Hepatocyte (in vitro differentiated cells): Measurements from ENCODE around the gene DNAJB13. TPM values are rescaled to one million over a fixed set of nuclear protein-coding genes. Genes with fewer than 3 reads are reported as not detected.

Source experiments
- DNase-seq: peaks from one replicate; pipeline ENCODE4 v3.0.0-alpha.2; 2016; ENCODE audit warnings: low spot score
- H2AFZ ChIP-seq: fragments of 200-600 bp; sonication (generic); 2 replicates; pipeline ENCODE4 v1.6.0; 2016; ENCODE audit warnings: antibody characterized with exemption, mild to moderate bottlenecking
- H3K27ac ChIP-seq: fragments of 200-600 bp; sonication (generic); 2 replicates; pipeline ENCODE4 v1.5.1; 2016; ENCODE audit warnings: mild to moderate bottlenecking
- H3K27me3 ChIP-seq: fragments of 200-600 bp; sonication (generic); 2 replicates; pipeline ENCODE4 v1.6.1; 2016
- H3K36me3 ChIP-seq: fragments of 200-600 bp; sonication (generic); replicated peaks from 2 replicates; pipeline ENCODE4 v1.5.1; 2016; ENCODE audit warnings: low read depth; ENCODE audit not compliant: insufficient read depth
- H3K4me1 ChIP-seq: fragments of 200-600 bp; sonication (generic); 2 replicates; pipeline ENCODE4 v1.5.1; 2016; ENCODE audit warnings: mild to moderate bottlenecking, moderate library complexity; ENCODE audit not compliant: insufficient read depth
- H3K4me2 ChIP-seq: fragments of 200-600 bp; sonication (generic); 2 replicates; pipeline ENCODE4 v1.6.0; 2016
- H3K4me3 ChIP-seq: fragments of 200-600 bp; sonication (generic); 2 replicates; pipeline ENCODE4 v1.5.1; 2016; ENCODE audit warnings: mild to moderate bottlenecking
- H3K79me2 ChIP-seq: fragments of 200-600 bp; sonication (generic); 2 replicates; pipeline ENCODE4 v1.6.0; 2017; ENCODE audit warnings: mild to moderate bottlenecking
- H3K9me2 ChIP-seq: fragments of 200-600 bp; sonication (generic); replicated peaks from 2 replicates; pipeline ENCODE4 v1.6.0; 2017; ENCODE audit warnings: mild to moderate bottlenecking; ENCODE audit not compliant: insufficient read depth
- H3K9me3 ChIP-seq: fragments of 200-600 bp; sonication (generic); 2 replicates; pipeline ENCODE4 v1.5.1; 2016; ENCODE audit warnings: low read depth, mild to moderate bottlenecking
- H4K20me1 ChIP-seq: fragments of 200-600 bp; sonication (generic); 2 replicates; pipeline ENCODE4 v1.6.0; 2016; ENCODE audit warnings: mild to moderate bottlenecking; ENCODE audit not compliant: insufficient read depth, poor library complexity, severe bottlenecking
- CTCF ChIP-seq: fragments of 200-600 bp; sonication (generic); IDR thresholded peaks from 2 replicates; pipeline ENCODE4 v1.5.1; 2016; ENCODE audit warnings: antibody characterized with exemption, mild to moderate bottlenecking; ENCODE audit not compliant: poor library complexity
- EZH2 ChIP-seq: fragments of 200-600 bp; sonication (generic); IDR thresholded peaks from 2 replicates; pipeline ENCODE4 v1.6.1; 2016; ENCODE audit warnings: antibody characterized with exemption, mild to moderate bottlenecking, borderline replicate concordance
- EZH2phosphoT487 ChIP-seq: fragments of 200-600 bp; sonication (generic); IDR thresholded peaks from one replicate; pipeline ENCODE4 v1.6.1; 2018; ENCODE audit warnings: antibody characterized with exemption, mild to moderate bottlenecking, low read depth, moderate library complexity; ENCODE audit not compliant: unreplicated experiment, severe bottlenecking
- WGBS: methylation state at CpG from one replicate; pipeline ENCODE4 v1.1.6; 2016; ENCODE audit warnings: low lambda C conversion rate; ENCODE audit errors: missing lambda C conversion rate; 5-methylcytosine and 5-hydroxymethylcytosine counted together
- polyA plus RNA-seq: library from polyadenylated mRNA; unstranded; fragments of >200 nt; fragmentation: Nextera tagmentation; extraction: Ambion mirVana; gene quantifications from 2 replicates; pipeline ENCODE4 v1.2.1, GENCODE V29; 2016
- total RNA-seq: library from RNA; depleted of rRNA; stranded (reverse); fragments of >200 nt; gene quantifications from 2 replicates; pipeline ENCODE4 v1.2.3, GENCODE V29; 2014

Gene DNAJB13
- total and polyA plus RNA-seq, 2 experiments from 2014 or later: 0.70 TPM; not detected in 1

DNA sequence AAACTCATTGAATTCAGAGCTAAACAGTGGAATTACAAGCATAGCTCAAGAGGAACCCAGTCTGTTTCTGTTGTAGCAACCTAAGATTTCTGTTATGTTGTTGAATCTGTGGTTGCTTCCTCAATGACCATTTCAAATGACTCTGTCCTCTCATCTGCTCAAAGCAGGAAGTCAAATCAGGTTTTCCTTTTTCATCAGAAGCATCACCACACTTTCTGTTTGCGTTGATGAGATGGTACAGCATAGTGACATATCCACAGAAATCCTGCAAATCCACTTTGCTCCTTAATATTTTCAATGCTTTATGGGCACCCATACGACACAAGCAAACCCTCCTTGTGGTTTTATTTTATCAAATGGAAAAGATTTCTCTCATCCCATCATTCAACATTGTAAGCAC, 44.4 kb downstream of the DNAJB13 start:
- H3K4me3 ChIP-seq: no peak overlapping the region
- H3K4me2 ChIP-seq: no peak overlapping the region
- no peaks in the 10 kb centered on the region for H3K4me1 ChIP-seq
- no peaks in the 10 kb centered on the region for H4K20me1 ChIP-seq
- no peak overlapping the region for H3K27ac ChIP-seq
- H3K79me2 ChIP-seq: no peaks in the 10 kb centered on the region
- no peak overlapping the region for H2AFZ ChIP-seq
- WGBS: 77% methylated on average over 2 of the region's 2 CpGs
- H3K9me2 ChIP-seq: no peaks in the 10 kb centered on the region
- DNase-seq: no peak
- no peaks in the 10 kb centered on the region for H3K36me3 ChIP-seq
- TF ChIP-seq CTCF (no peak), EZH2 (no peak), EZH2phosphoT487 (no peak)
- H3K27me3 ChIP-seq: no peaks in the 10 kb centered on the region
- no peaks in the 10 kb centered on the region for H3K9me3 ChIP-seq

DNA sequence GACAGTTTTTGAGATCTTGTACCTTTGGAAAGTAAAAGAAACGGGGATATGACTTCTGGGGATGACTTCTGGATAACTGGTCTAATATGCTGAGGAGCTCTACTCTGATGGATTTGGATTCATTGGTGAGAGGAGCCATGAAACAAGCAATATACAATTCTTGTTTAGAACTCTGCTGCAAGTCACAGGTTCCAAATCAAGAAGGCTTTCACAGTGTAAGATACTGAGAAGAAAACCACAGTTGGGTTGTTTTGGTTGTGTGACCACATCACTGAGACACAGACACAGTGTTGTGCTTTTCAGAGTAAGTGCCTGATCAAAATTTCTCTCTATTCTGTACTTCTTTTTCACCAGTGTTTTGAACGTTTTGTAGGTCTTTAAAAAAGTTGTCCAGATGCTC, 44.9 kb downstream of the DNAJB13 start:
- Histone ChIP-seq H3K36me3 (no peaks in the 10 kb centered on the region), H3K4me2 (no peak overlapping the region), H3K4me3 (no peak overlapping the region), H3K79me2 (no peaks in the 10 kb centered on the region), H3K27me3 (no peaks in the 10 kb centered on the region), H4K20me1 (no peaks in the 10 kb centered on the region), H2AFZ (no peak overlapping the region), H3K9me3 (no peaks in the 10 kb centered on the region), H3K27ac (no peak overlapping the region), H3K4me1 (no peaks in the 10 kb centered on the region), H3K9me2 (no peaks in the 10 kb centered on the region)
- no peak for DNase-seq
- WGBS: 68% methylated on average over 2 of the region's 2 CpGs
- no peak for TF ChIP-seq EZH2
- no peak for TF ChIP-seq EZH2phosphoT487
- TF ChIP-seq CTCF: no peak

- no peak for DNase-seq
- no peak for TF ChIP-seq CTCF
- TF ChIP-seq EZH2: no peak
- no peak for TF ChIP-seq EZH2phosphoT487
- Histone ChIP-seq H3K27me3 (no peaks in the 10 kb centered on the region), H3K4me2 (no peak overlapping the region), H3K27ac (no peak overlapping the region), H3K9me3 (no peaks in the 10 kb centered on the region), H3K79me2 (no peaks in the 10 kb centered on the region), H2AFZ (no peak overlapping the region), H3K9me2 (no peaks in the 10 kb centered on the region), H4K20me1 (no peaks in the 10 kb centered on the region), H3K4me1 (no peaks in the 10 kb centered on the region), H3K36me3 (no peaks in the 10 kb centered on the region), H3K4me3 (no peak overlapping the region)
- WGBS: 52% methylated on average over 4 of the region's 4 CpGs
These were observed 45.4 kb downstream of the DNAJB13 start for GRCh38 chr11:73996161-73996747.
